ENCODE results near the gene EVA1C.
"Not testable (repeated sequence)": the region's sequence is repeated elsewhere in the genome, so short reads cannot be mapped to it uniquely, and the experiment has no call there.

The EVA1C gene

GRCh38 chr21:32389337-32390015 is 23.0 kb upstream of the EVA1C start:
- FAIRE-seq (no peak), DNase-seq (ENCODE audit: extremely low spot score, insufficient read length, low read depth) (no peak)

- not testable (repeated sequence) for FAIRE-seq; DNase-seq (ENCODE audit: extremely low spot score, insufficient read length, low read depth)
Measured at GRCh38 chr21:32390537-32391224, 21.8 kb upstream of the EVA1C start.

- FAIRE-seq = no peak
Measured at GRCh38 chr21:32391755-32392154, 20.8 kb upstream of the EVA1C start.

GRCh38 chr21:32392299-32392879 is 20.1 kb upstream of the EVA1C start:
- no peak for FAIRE-seq
- DNase-seq (ENCODE audit: extremely low spot score, insufficient read length, low read depth) = no peak

More at GRCh38 chr21:32391755-32392154, 20.8 kb upstream of the EVA1C start:
- no peak for DNase-seq (ENCODE audit: extremely low spot score, insufficient read length, low read depth)

GRCh38 chr21:32392880-32393676 is 19.4 kb upstream of the EVA1C start, which contains the start of gene URB1:
Gene URB1 (minus strand): TSS chr21:32393012. CDS start chr21:32392910, 102 bp downstream.
- FAIRE-seq (peak; percentile 91), DNase-seq (ENCODE audit: extremely low spot score, insufficient read length, low read depth) (peak; percentile 87)

- FAIRE-seq (peak; percentile 68), DNase-seq (ENCODE audit: extremely low spot score, insufficient read length, low read depth) (no peak)
Measured at GRCh38 chr21:32393677-32394001, 18.9 kb upstream of the EVA1C start.

GRCh38 chr21:32403201-32403777 is 9.2 kb upstream of the EVA1C start:
- FAIRE-seq (peak; percentile 59), DNase-seq (ENCODE audit: extremely low spot score, insufficient read length, low read depth) (peak; percentile 18)

GRCh38 chr21:32406405-32406804 is 6.1 kb upstream of the EVA1C start:
- DNase-seq (ENCODE audit: extremely low spot score, insufficient read length, low read depth) (no peak), FAIRE-seq (no peak)

GRCh38 chr21:32410291-32410690 is 2.2 kb upstream of the EVA1C start:
- DNase-seq (ENCODE audit: extremely low spot score, insufficient read length, low read depth) = no peak
- no peak for FAIRE-seq

GRCh38 chr21:32410916-32411315 is 1.6 kb upstream of the EVA1C start:
- no peak for DNase-seq (ENCODE audit: extremely low spot score, insufficient read length, low read depth)

GRCh38 chr21:32411350-32412161 is 950 bp upstream of the EVA1C start:
- DNase-seq (ENCODE audit: extremely low spot score, insufficient read length, low read depth) = no peak
- no peak for FAIRE-seq

More at GRCh38 chr21:32410916-32411315, 1.6 kb upstream of the EVA1C start:
- FAIRE-seq = no peak

- DNase-seq (ENCODE audit: extremely low spot score, insufficient read length, low read depth) = no peak
- no peak for FAIRE-seq
Measured at GRCh38 chr21:32413015-32413504, 554 bp downstream of the EVA1C start.

GRCh38 chr21:32413697-32414578 is 1.4 kb downstream of the EVA1C start:
- DNase-seq (ENCODE audit: extremely low spot score, insufficient read length, low read depth) (no peak), FAIRE-seq (no peak)

GRCh38 chr21:32414579-32415358 is 2.3 kb downstream of the EVA1C start:
- DNase-seq (ENCODE audit: extremely low spot score, insufficient read length, low read depth) (no peak), FAIRE-seq (no peak)

GRCh38 chr21:32415451-32416398 is 3.2 kb downstream of the EVA1C start:
- no peak for DNase-seq (ENCODE audit: extremely low spot score, insufficient read length, low read depth)
- no peak for FAIRE-seq

GRCh38 chr21:32418146-32418545 is 5.6 kb downstream of the EVA1C start:
- FAIRE-seq (no peak), DNase-seq (ENCODE audit: extremely low spot score, insufficient read length, low read depth) (no peak)
